H1 (cell line): ENCODE measurements around the gene BCL2L1. TPM values are rescaled to one million over a fixed set of nuclear protein-coding genes. Genes with fewer than 3 reads are reported as not detected.

Source experiments
- ASH2L ChIP-seq: fragments of 200-600, 300-600 bp; sonication (generic); IDR thresholded peaks from one replicate; pipeline ENCODE4 v1.7.1; 2017; ENCODE audit warnings: low read length
- CTCF ChIP-seq, 3 experiments: IDR thresholded peaks; 1 replicate in 2 of 3; 2 replicates in 1 of 3; pipeline versions ENCODE4 v1.5.1 to v1.6.1; 2011; ENCODE audit warnings: low read length in 3 of 3, mild to moderate bottlenecking in 3 of 3, inconsistent platforms in 2 of 3, low read depth in 1 of 3, moderate library complexity in 1 of 3; ENCODE audit not compliant: insufficient read depth in 1 of 3; ENCODE audit errors: control extremely low read depth in 1 of 3
- EZH2 ChIP-seq: fragments of 200-600 bp; sonication (generic); IDR thresholded peaks from 2 replicates; pipeline ENCODE4 v1.7.1; 2012; ENCODE audit warnings: low read depth, mild to moderate bottlenecking, moderate library complexity, low read length, inconsistent platforms; ENCODE audit not compliant: severe bottlenecking
- HDAC6 ChIP-seq: IDR thresholded peaks from one replicate; pipeline ENCODE4 v1.7.1; 2012; ENCODE audit warnings: low read depth, mild to moderate bottlenecking, inconsistent platforms, low read length, moderate library complexity
- JUN ChIP-seq: IDR thresholded peaks from 2 replicates; pipeline ENCODE4 v1.6.1; 2011; ENCODE audit warnings: low read depth, mild to moderate bottlenecking, improper control_type of control experiment, low read length
- RXRA ChIP-seq: IDR thresholded peaks from 2 replicates; pipeline ENCODE4 v1.6.1; 2011; ENCODE audit warnings: low read depth, mild to moderate bottlenecking, low read length, moderate library complexity; ENCODE audit not compliant: insufficient read depth
- SIN3A ChIP-seq, 2 experiments: IDR thresholded peaks in 1 of 2; conservative IDR thresholded peaks in 1 of 2; 2 replicates each; pipeline ENCODE4 v1.6.1; 2011 to 2012; ENCODE audit warnings: low read length in 2 of 2, improper control_type of control experiment in 1 of 2, low read depth in 1 of 2, mild to moderate bottlenecking in 1 of 2
- SP1 ChIP-seq: IDR thresholded peaks from 2 replicates; pipeline ENCODE4 v1.6.1; 2011; ENCODE audit warnings: low read depth, low read length
- TEAD4 ChIP-seq: IDR thresholded peaks from 2 replicates; pipeline ENCODE4 v1.6.1; 2012; ENCODE audit warnings: low read depth, low read length, inconsistent platforms, mixed read lengths
- polyA plus RNA-seq, 7 experiments: library from polyadenylated mRNA; depleted of rRNA in 3 of 7; stranded (reverse) in 5 of 7; unstranded in 2 of 7; fragments of >200 nt in 5 of 7; fragments of 200-250 nt in 2 of 7; gene quantifications; 1 replicate in 5 of 7; 2 replicates in 1 of 7; 4 replicates in 1 of 7; pipeline versions ENCODE4 v1.2.1 to v1.2.3, GENCODE V29; 2011 to 2013; ENCODE audit warnings: missing spikeins in 2 of 7, mixed read lengths in 2 of 7
- total RNA-seq: library from RNA; stranded (reverse); fragmentation: NEBNext Ultra II Directional; extraction: Animal tissue kit (Norgen Biotek cat#: 25700); gene quantifications from 2 replicates; pipeline ENCODE4 v1.2.1, GENCODE V29; 2021
- TF ChIP-seq, protein P1 (sequence below): IDR thresholded peaks from 2 replicates; pipeline ENCODE4 v1.6.1; 2012; ENCODE audit warnings: low read length, inconsistent platforms

The BCL2L1 gene
- total and polyA plus RNA-seq, 2 of the 8 experiments (the other 6 are each of a cell fraction or from before 2014, with no cell fraction given) = 64.9 to 66.1 TPM

DNA sequence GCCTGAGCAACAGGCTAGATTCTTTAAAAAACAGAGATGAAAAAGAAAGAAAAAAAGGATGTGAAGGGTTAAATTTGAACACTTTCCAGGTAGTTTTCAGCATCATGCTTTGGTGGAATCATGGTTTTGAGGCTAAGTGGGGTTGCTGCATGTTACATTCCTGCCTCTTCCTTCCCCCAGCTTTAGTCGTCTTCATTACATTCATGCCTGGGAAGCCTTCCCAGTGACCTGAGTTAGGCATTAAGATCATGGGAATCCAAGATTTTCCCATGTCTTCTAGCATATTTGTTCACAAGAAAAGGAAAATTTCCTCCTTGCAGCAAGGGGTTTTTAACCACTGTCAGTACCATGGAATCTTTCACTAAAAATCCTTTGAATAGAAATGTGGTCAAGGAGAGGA lies 28.5 kb upstream of the BCL2L1 start (continued):
- TF ChIP-seq EZH2 (no peak), ASH2L (no peak), CTCF (IDR thresholded peaks at IDR 0.05; ENCODE audit: control extremely low read depth in 1 of 3, insufficient read depth in 1 of 3, low read depth in 1 of 3, low read length in 3 of 3) (no peak), HDAC6 (no peak), SIN3A (conservative IDR thresholded peaks at IDR 0.05 in 1 of 2, IDR thresholded peaks at IDR 0.05 in 1 of 2; ENCODE audit: low read depth in 1 of 2, low read length in 2 of 2) (no peak), JUN (no peak), TEAD4 (no peak), RXRA (no peak), SP1 (no peak)
- TF ChIP-seq, protein P1, sequence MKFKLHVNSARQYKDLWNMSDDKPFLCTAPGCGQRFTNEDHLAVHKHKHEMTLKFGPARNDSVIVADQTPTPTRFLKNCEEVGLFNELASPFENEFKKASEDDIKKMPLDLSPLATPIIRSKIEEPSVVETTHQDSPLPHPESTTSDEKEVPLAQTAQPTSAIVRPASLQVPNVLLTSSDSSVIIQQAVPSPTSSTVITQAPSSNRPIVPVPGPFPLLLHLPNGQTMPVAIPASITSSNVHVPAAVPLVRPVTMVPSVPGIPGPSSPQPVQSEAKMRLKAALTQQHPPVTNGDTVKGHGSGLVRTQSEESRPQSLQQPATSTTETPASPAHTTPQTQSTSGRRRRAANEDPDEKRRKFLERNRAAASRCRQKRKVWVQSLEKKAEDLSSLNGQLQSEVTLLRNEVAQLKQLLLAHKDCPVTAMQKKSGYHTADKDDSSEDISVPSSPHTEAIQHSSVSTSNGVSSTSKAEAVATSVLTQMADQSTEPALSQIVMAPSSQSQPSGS = no peak
